ENCODE data around the gene YTHDC1. TPM values are rescaled to one million over a fixed set of nuclear protein-coding genes. Genes with fewer than 3 reads are reported as not detected.
"Not testable (repeated sequence)": the region's sequence is repeated elsewhere in the genome, so short reads cannot be mapped to it uniquely, and the experiment has no call there.

The YTHDC1 gene
- total RNA-seq, 4 donors from 2014 or later: 28.0 to 73.1 (median 34.9) TPM

DNA sequence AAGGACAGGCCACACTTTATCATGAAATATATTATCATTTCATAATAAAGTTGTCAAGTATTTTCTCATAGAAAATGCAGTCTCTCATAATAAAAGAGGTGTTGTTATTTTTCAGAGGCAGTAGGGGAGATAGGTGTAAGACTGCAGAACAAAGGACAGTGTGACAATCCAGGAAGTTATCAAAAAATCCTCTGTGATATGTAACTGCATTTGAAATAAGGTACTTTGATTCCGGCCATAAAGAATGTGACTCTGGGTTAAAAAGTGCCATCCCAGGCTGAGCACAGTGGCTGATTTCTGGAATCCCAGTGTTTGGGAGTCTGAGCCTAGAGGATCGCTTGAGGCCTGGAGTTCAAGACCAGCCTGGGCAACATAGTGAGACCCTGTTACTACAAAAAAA lies 66.8 kb downstream of the YTHDC1 start:
- intact Hi-C loops (cut with DNase I; ENCODE audit: low total_unique reads) (no loop called here), in situ Hi-C loops (cut with MboI; ENCODE audit: low sequenced_read_pairs in 4 of 4) (no loop called here)
- H3K36me3 ChIP-seq: no peaks in the 10 kb centered on the region

DNA sequence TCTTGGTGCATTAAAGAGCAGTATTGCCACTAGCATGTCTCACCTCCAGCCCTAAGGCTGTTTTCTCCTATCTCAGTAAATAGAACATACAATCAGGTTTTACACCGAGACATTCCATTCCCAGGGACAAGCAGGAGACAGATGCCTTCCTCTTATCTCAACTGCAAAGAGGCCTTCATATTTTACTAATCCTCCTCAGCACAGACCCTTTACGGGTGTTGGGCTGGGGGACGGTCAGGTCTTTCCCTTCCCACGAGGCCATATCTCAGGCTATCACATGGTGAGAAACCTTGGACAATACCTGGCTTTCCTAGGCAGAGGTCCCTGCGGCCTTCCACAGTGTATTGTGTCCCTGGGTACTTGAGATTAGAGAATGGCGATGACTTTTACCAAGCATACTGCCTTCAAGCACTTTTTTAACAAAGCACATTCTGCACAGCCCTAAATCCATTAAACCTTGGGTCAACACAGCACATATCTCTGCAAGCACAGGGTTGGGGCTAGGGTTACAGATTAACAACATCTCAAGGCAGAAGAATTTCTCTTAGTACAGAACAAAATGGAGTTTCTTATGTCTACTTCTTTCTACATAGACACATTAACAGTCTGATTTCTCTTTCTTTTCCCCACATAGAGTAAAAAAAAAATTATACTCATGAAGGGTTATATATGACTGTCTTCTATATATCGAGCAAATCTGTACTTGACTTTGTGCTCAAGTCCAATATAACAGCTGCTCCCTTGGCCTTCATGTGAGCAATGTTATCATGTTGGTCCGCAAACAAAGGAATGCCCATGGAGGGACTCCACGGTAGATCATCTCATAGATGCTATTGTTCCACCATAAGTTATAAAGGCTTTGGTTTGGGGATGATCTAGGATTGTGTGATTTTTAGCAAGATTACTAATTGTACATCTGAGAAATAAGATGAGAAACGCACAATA lies 67.8 kb downstream of the YTHDC1 start:
- H3K4me3 ChIP-seq; H3K4me1 ChIP-seq; H3K27me3 ChIP-seq; H3K27ac ChIP-seq; H3K9me3 ChIP-seq; ATAC-seq; H3K36me3 ChIP-seq; DNase-seq; intact Hi-C loops (cut with DNase I; ENCODE audit: low total_unique reads); in situ Hi-C loops (cut with MboI; ENCODE audit: low sequenced_read_pairs in 4 of 4): not testable (repeated sequence)

More for the DNA sequence above, 66.8 kb downstream of the YTHDC1 start:
- H3K27ac ChIP-seq: no peak overlapping the region
- DNase-seq: no peak
- no peaks in the 10 kb centered on the region for H3K27me3 ChIP-seq
- H3K9me3 ChIP-seq: no peaks in the 10 kb centered on the region
- TF ChIP-seq, protein P1, sequence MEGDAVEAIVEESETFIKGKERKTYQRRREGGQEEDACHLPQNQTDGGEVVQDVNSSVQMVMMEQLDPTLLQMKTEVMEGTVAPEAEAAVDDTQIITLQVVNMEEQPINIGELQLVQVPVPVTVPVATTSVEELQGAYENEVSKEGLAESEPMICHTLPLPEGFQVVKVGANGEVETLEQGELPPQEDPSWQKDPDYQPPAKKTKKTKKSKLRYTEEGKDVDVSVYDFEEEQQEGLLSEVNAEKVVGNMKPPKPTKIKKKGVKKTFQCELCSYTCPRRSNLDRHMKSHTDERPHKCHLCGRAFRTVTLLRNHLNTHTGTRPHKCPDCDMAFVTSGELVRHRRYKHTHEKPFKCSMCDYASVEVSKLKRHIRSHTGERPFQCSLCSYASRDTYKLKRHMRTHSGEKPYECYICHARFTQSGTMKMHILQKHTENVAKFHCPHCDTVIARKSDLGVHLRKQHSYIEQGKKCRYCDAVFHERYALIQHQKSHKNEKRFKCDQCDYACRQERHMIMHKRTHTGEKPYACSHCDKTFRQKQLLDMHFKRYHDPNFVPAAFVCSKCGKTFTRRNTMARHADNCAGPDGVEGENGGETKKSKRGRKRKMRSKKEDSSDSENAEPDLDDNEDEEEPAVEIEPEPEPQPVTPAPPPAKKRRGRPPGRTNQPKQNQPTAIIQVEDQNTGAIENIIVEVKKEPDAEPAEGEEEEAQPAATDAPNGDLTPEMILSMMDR (IDR thresholded peaks at IDR 0.05 in 4 of 5, conservative IDR thresholded peaks at IDR 0.05 in 1 of 5): no peak
- TF ChIP-seq POLR2A (IDR thresholded peaks at IDR 0.05): no peak
- no peak for ATAC-seq
- no peaks in the 10 kb centered on the region for H3K4me1 ChIP-seq
- no peak overlapping the region for H3K4me3 ChIP-seq

DNA sequence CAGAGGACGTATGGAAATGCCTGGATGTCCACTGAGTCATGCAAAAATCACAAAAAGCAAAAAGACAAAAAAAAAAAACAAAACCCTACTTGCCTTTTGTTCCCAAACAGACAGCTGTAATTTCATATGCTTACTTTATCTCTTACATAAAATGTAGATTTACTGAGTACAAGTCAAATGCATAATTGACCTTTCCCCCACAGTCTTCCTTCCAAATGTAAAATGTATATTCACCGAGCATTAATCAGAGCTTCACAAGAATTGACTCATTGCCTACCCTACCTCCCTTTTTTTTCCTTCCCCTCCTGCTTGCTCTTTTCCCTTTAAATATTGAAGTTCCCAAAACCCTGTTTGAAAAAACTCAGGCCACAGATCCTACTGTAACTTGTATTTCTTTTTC lies 71.9 kb downstream of the YTHDC1 start:
- Histone ChIP-seq H3K4me1 (no peaks in the 10 kb centered on the region), H3K4me3 (no peak overlapping the region), H3K27ac (no peak overlapping the region), H3K27me3 (no peaks in the 10 kb centered on the region), H3K9me3 (no peaks in the 10 kb centered on the region), H3K36me3 (no peaks in the 10 kb centered on the region)
- no peak for DNase-seq
- intact Hi-C loops (cut with DNase I; ENCODE audit: low total_unique reads): no loop called here
- no peak for TF ChIP-seq POLR2A (IDR thresholded peaks at IDR 0.05)
- TF ChIP-seq, protein P1 (IDR thresholded peaks at IDR 0.05 in 4 of 5, conservative IDR thresholded peaks at IDR 0.05 in 1 of 5): no peak
- no peak for ATAC-seq
- in situ Hi-C loops (cut with MboI; ENCODE audit: low sequenced_read_pairs in 4 of 4): loop anchor here in 1 of 4 donors (5.0 kb wide), 1 partner anchor 104 kb away; no protein-coding TSS in a partner anchor

DNA sequence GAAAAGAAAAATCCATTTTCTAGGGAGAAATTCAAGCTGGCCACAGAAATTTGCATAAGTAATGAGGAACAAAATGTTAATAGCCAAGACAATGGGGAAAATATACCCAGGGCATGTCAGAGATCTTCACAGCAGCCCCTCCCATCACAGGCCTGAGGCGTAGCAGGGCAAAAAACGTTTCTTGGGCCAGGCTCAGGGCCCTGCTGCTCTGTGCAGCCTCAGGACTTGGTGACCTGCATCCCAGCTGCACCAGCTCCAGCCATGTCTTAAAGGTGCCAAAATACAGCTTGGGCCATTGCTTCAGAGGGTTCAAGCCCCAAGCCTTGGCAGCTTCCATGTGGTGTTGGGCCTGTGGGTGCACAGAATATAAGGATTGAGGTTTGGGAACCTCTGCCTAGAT lies 72.3 kb downstream of the YTHDC1 start:
- in situ Hi-C loops (cut with MboI; ENCODE audit: low sequenced_read_pairs in 4 of 4): loop anchor here in 1 of 4 donors (5.0 kb wide), 1 partner anchor 105 kb away; no protein-coding TSS in a partner anchor
- Histone ChIP-seq H3K4me1 (no peaks in the 10 kb centered on the region), H3K36me3 (no peaks in the 10 kb centered on the region), H3K4me3 (no peak overlapping the region), H3K9me3 (no peaks in the 10 kb centered on the region), H3K27ac (no peak overlapping the region), H3K27me3 (no peaks in the 10 kb centered on the region)
- intact Hi-C loops (cut with DNase I; ENCODE audit: low total_unique reads): no loop called here
- no peak for TF ChIP-seq POLR2A (IDR thresholded peaks at IDR 0.05)
- ATAC-seq (no peak), DNase-seq (no peak)

DNA sequence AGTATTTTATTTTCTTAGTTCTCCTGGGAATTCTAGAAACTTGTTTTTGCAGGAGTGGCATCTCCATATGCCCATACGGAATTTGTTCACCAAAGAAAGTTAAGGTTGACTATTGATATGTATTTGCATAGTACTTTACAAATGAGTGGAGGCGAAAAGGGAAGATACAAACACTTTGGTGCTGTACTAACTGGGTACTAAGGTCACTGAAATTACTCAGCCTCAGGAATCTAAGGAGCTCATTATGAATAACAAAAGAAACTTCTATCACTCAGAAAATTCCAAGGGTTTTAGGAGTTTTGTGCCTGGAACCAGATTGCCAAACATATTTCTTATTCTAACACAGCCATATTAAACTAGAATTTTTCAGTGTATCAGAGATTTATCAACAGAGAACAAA lies 77.0 kb downstream of the YTHDC1 start:
- ATAC-seq (no peak), DNase-seq (no peak)
- no peak for TF ChIP-seq POLR2A (IDR thresholded peaks at IDR 0.05)
- TF ChIP-seq, protein P1 (IDR thresholded peaks at IDR 0.05 in 4 of 5, conservative IDR thresholded peaks at IDR 0.05 in 1 of 5): no peak
- H3K27ac ChIP-seq: no peak overlapping the region
- intact Hi-C loops (cut with DNase I; ENCODE audit: low total_unique reads) (loop anchor here (1.0 kb wide), 1 partner anchor 103 kb away; no protein-coding TSS in a partner anchor), in situ Hi-C loops (cut with MboI; ENCODE audit: low sequenced_read_pairs in 4 of 4) (loop anchor here in 3 of 4 donors (5.0 kb wide), 1 partner anchor 109 kb away; no protein-coding TSS in a partner anchor)
- no peaks in the 10 kb centered on the region for H3K27me3 ChIP-seq
- no peak overlapping the region for H3K4me3 ChIP-seq
- H3K36me3 ChIP-seq: no peaks in the 10 kb centered on the region
- no peaks in the 10 kb centered on the region for H3K9me3 ChIP-seq
- no peaks in the 10 kb centered on the region for H3K4me1 ChIP-seq
